Activated naive CD4-positive, alpha-beta T cell treated with Interleukin-2 at 50 U/mL for 16 hours (primary cell): ENCODE results near the gene ENPP5.
"Not testable (repeated sequence)": the region's sequence is repeated elsewhere in the genome, so short reads cannot be mapped to it uniquely, and the experiment has no call there.

ENCODE experiments used
- DNase-seq: peaks from one replicate; pipeline ENCODE4 v3.0.0-alpha.2; 2020

The ENPP5 gene

GRCh38 chr6:46172176-46172575, 1.4 kb upstream of the ENPP5 start:
- DNase-seq, result no peak

GRCh38 chr6:46160102-46160501, 10.7 kb downstream of the ENPP5 start:
- DNase-seq, result no peak

- DNase-seq, result no peak
Measured at GRCh38 chr6:46159229-46159628, 11.6 kb downstream of the ENPP5 start.

GRCh38 chr6:46156701-46157100, 14.1 kb downstream of the ENPP5 start:
- no peak for DNase-seq

- DNase-seq, result not testable (repeated sequence)
Measured at GRCh38 chr6:46149066-46149465, 21.7 kb downstream of the ENPP5 start.

GRCh38 chr6:46144270-46144669, 26.5 kb downstream of the ENPP5 start:
- DNase-seq, result no peak

GRCh38 chr6:46138281-46138680, 32.5 kb downstream of the ENPP5 start:
- DNase-seq, result no peak

- no peak for DNase-seq
Measured at GRCh38 chr6:46137387-46137786, 33.4 kb downstream of the ENPP5 start.

- no peak for DNase-seq
Measured at GRCh38 chr6:46136831-46137230, 33.9 kb downstream of the ENPP5 start.

- DNase-seq, result no peak
Measured at GRCh38 chr6:46135176-46135575, 35.6 kb downstream of the ENPP5 start.

GRCh38 chr6:46134216-46134615, 36.6 kb downstream of the ENPP5 start:
- no peak for DNase-seq

GRCh38 chr6:46131291-46131690, 39.5 kb downstream of the ENPP5 start:
- not testable (repeated sequence) for DNase-seq

- no peak for DNase-seq
Measured at GRCh38 chr6:46130666-46131065, 40.1 kb downstream of the ENPP5 start.

- DNase-seq, result peak; percentile 91
Measured at GRCh38 chr6:46129629-46130511, 40.9 kb downstream of the ENPP5 start, which contains the start of gene ENPP4. Gene ENPP4, plus strand, starts transcription at chr6:46129989. Its CDS starts 9,595 bp downstream, at chr6:46139584.

- DNase-seq, result no peak
Measured at GRCh38 chr6:46129291-46129628, 41.5 kb downstream of the ENPP5 start.

GRCh38 chr6:46128476-46128875, 42.3 kb downstream of the ENPP5 start:
- no peak for DNase-seq

GRCh38 chr6:46119679-46120078, 51.1 kb downstream of the ENPP5 start:
- not testable (repeated sequence) for DNase-seq

- no peak for DNase-seq
Measured at GRCh38 chr6:46118836-46119235, 51.9 kb downstream of the ENPP5 start.

- no peak for DNase-seq
Measured at GRCh38 chr6:46118157-46118556, 52.6 kb downstream of the ENPP5 start.

- no peak for DNase-seq
Measured at GRCh38 chr6:46116289-46116688, 54.5 kb downstream of the ENPP5 start.

- no peak for DNase-seq
Measured at GRCh38 chr6:46115634-46116033, 55.1 kb downstream of the ENPP5 start.

- DNase-seq, result no peak
Measured at GRCh38 chr6:46113370-46113769, 57.4 kb downstream of the ENPP5 start.
